HEK293 (cell line): ENCODE measurements around the gene DHRS4L2.
"Not testable (repeated sequence)": the region's sequence is repeated elsewhere in the genome, so short reads cannot be mapped to it uniquely, and the experiment has no call there.

Experiments
- CTCF ChIA-PET: fragments of 350-600 bp; formaldehyde crosslinking; extraction: SDS; loops from one replicate; lab custom pipeline; 2021; ENCODE audit warnings: antibody characterized with exemption; lab: Yijun Ruan, JAX
- POLR2A ChIA-PET: fragments of 300-600 bp; formaldehyde crosslinking; extraction: SDS; loops from one replicate; lab custom pipeline; 2020; ENCODE audit warnings: antibody characterized with exemption, inconsistent platforms; lab: Yijun Ruan, JAX
- H3K27ac ChIP-seq: fragments of 200-500 bp; sonication (Bioruptor generic); 2 replicates; pipeline ENCODE4 v1.5.1; 2014; ENCODE audit warnings: low read depth, low read length, control low read depth, inconsistent platforms; ENCODE audit errors: extremely low read depth
- H3K36me3 ChIP-seq, 2 experiments: fragments of 200-500 bp in 1 of 2; sonication (Bioruptor generic) in 1 of 2; 1 replicate in 1 of 2; 2 replicates in 1 of 2; pipeline ENCODE4 v1.5.1; 2014 to 2017; ENCODE audit warnings: inconsistent platforms in 2 of 2, low read length in 2 of 2; ENCODE audit not compliant: control insufficient read depth in 2 of 2, insufficient read depth in 1 of 2
- H3K4me1 ChIP-seq: fragments of 200-500 bp; sonication (Bioruptor generic); 2 replicates; pipeline ENCODE4 v1.5.1; 2014; ENCODE audit warnings: mild to moderate bottlenecking, low read length, inconsistent platforms; ENCODE audit not compliant: control insufficient read depth, insufficient read depth
- H3K4me3 ChIP-seq: 2 replicates; pipeline ENCODE4 v1.5.1; 2011; ENCODE audit warnings: low read depth, mild to moderate bottlenecking, control low read depth, low read length, moderate library complexity
- H3K9me3 ChIP-seq: fragments of 200-500 bp; sonication (Bioruptor generic); 2 replicates; pipeline ENCODE4 v1.5.1; 2014; ENCODE audit warnings: low read depth, low read length, inconsistent platforms; ENCODE audit not compliant: control insufficient read depth, insufficient read depth
- TRIM28 ChIP-seq: IDR thresholded peaks from 2 replicates; pipeline ENCODE4 v1.6.1; 2011; ENCODE audit warnings: low read length, control low read depth, borderline replicate concordance
- ZBTB11 ChIP-seq: fragments of 450-650 bp; formaldehyde crosslinking; conservative IDR thresholded peaks from 2 replicates; pipeline ENCODE4 v1.5.1; 2016; ENCODE audit warnings: low read depth, missing biosample characterization, missing genetic modification characterization
- ZBTB21 ChIP-seq: fragments of 450-650 bp; formaldehyde crosslinking; IDR thresholded peaks from 2 replicates; pipeline ENCODE4 v1.5.1; 2017; ENCODE audit warnings: missing biosample characterization, missing genetic modification characterization
- ZBTB8A ChIP-seq: fragments of 450-650 bp; formaldehyde crosslinking; IDR thresholded peaks from 2 replicates; pipeline ENCODE4 v1.5.1; 2016; ENCODE audit warnings: missing biosample characterization, missing genetic modification characterization
- ZFHX2 ChIP-seq: fragments of 450-650 bp; formaldehyde crosslinking; conservative IDR thresholded peaks from 2 replicates; pipeline ENCODE4 v1.5.1; 2016; ENCODE audit warnings: missing biosample characterization, missing genetic modification characterization
- ZFP37 ChIP-seq: fragments of 450-650 bp; formaldehyde crosslinking; IDR thresholded peaks from 2 replicates; pipeline ENCODE4 v1.5.1; 2016; ENCODE audit warnings: missing biosample characterization, missing genetic modification characterization
- ZNF138 ChIP-seq: fragments of 450-650 bp; formaldehyde crosslinking; IDR thresholded peaks from 2 replicates; pipeline ENCODE4 v1.5.1; 2016; ENCODE audit warnings: missing biosample characterization, missing genetic modification characterization, borderline replicate concordance
- ZNF140 ChIP-seq: fragments of 450-650 bp; formaldehyde crosslinking; IDR thresholded peaks from 2 replicates; pipeline ENCODE4 v1.5.1; 2016; ENCODE audit warnings: missing biosample characterization, missing genetic modification characterization
- ZNF175 ChIP-seq: fragments of 450-650 bp; formaldehyde crosslinking; IDR thresholded peaks from 2 replicates; pipeline ENCODE4 v1.5.1; 2016; ENCODE audit warnings: missing biosample characterization, missing genetic modification characterization
- ZNF202 ChIP-seq: fragments of 450-650 bp; formaldehyde crosslinking; IDR thresholded peaks from 2 replicates; pipeline ENCODE4 v1.5.1; 2016; ENCODE audit warnings: missing biosample characterization, missing genetic modification characterization, borderline replicate concordance
- ZNF404 ChIP-seq: fragments of 450-650 bp; formaldehyde crosslinking; IDR thresholded peaks from 2 replicates; pipeline ENCODE4 v1.5.1; 2017; ENCODE audit warnings: missing biosample characterization, missing genetic modification characterization
- ZNF423 ChIP-seq: fragments of 450-650 bp; formaldehyde crosslinking; IDR thresholded peaks from 2 replicates; pipeline ENCODE4 v1.5.1; 2016; ENCODE audit warnings: missing biosample characterization, missing genetic modification characterization
- ZNF426 ChIP-seq: fragments of 450-650 bp; formaldehyde crosslinking; IDR thresholded peaks from 2 replicates; pipeline ENCODE4 v1.5.1; 2017; ENCODE audit warnings: missing biosample characterization, missing genetic modification characterization, mild to moderate bottlenecking, inconsistent platforms, moderate library complexity
- ZNF510 ChIP-seq: fragments of 450-650 bp; formaldehyde crosslinking; IDR thresholded peaks from 2 replicates; pipeline ENCODE4 v1.5.1; 2018; ENCODE audit warnings: mild to moderate bottlenecking, missing genetic modification characterization, missing biosample characterization; ENCODE audit not compliant: insufficient replicate concordance
- ZNF518A ChIP-seq: fragments of 450-650 bp; formaldehyde crosslinking; conservative IDR thresholded peaks from 2 replicates; pipeline ENCODE4 v1.5.1; 2016; ENCODE audit warnings: low read depth, missing biosample characterization, missing genetic modification characterization
- ZNF555 ChIP-seq: fragments of 450-650 bp; formaldehyde crosslinking; conservative IDR thresholded peaks from 2 replicates; pipeline ENCODE4 v1.5.1; 2017; ENCODE audit warnings: missing biosample characterization, mild to moderate bottlenecking, missing genetic modification characterization, inconsistent platforms
- ZNF560 ChIP-seq: fragments of 450-650 bp; formaldehyde crosslinking; IDR thresholded peaks from 2 replicates; pipeline ENCODE4 v1.5.1; 2017; ENCODE audit warnings: missing biosample characterization, missing genetic modification characterization, borderline replicate concordance
- ZNF561 ChIP-seq: fragments of 450-650 bp; IDR thresholded peaks from 2 replicates; pipeline ENCODE4 v1.5.1; 2018; ENCODE audit warnings: missing biosample characterization, missing genetic modification characterization, borderline replicate concordance
- ZNF600 ChIP-seq: fragments of 450-650 bp; formaldehyde crosslinking; IDR thresholded peaks from 2 replicates; pipeline ENCODE4 v1.5.1; 2016; ENCODE audit warnings: missing biosample characterization, missing genetic modification characterization
- ZNF639 ChIP-seq: fragments of 450-650 bp; formaldehyde crosslinking; IDR thresholded peaks from 2 replicates; pipeline ENCODE4 v1.5.1; 2016; ENCODE audit warnings: missing biosample characterization, missing genetic modification characterization
- ZSCAN30 ChIP-seq: fragments of 450-650 bp; IDR thresholded peaks from 2 replicates; pipeline ENCODE4 v1.5.1; 2018; ENCODE audit warnings: missing biosample characterization, mild to moderate bottlenecking, missing genetic modification characterization, moderate library complexity

The DHRS4L2 gene

GRCh38 chr14:23950411-23951135 is 38.2 kb upstream of the DHRS4L2 start:
- TF ChIP-seq ZFHX2 (tag by site-specific recombination) (no peak), TRIM28 (no peak), ZNF600 (tag by site-specific recombination) (no peak), ZSCAN30 (tag by site-specific recombination) (no peak), ZFP37 (tag by site-specific recombination) (no peak), ZNF175 (tag by site-specific recombination) (no peak), ZNF561 (tag by site-specific recombination) (no peak), ZNF423 (tag by site-specific recombination) (no peak)

GRCh38 chr14:23951136-23951466 is 37.6 kb upstream of the DHRS4L2 start:
- CTCF ChIA-PET: interaction anchor here (3.8 kb wide), 1 partner anchor 9 kb away, joined by 13 read pairs; no protein-coding TSS in a partner anchor
- H3K36me3 ChIP-seq, POLR2A ChIA-PET, H3K9me3 ChIP-seq, H3K4me1 ChIP-seq, H3K27ac ChIP-seq, H3K4me3 ChIP-seq: not testable (repeated sequence)
- TF ChIP-seq ZNF426 (peak; percentile 77), ZNF555 (peak; percentile 72), ZNF639 (tag by site-specific recombination) (0 out of 2 replicates have a peak, but pooled peaks have one; percentile 24), ZBTB11 (tag by site-specific recombination) (peak; percentile 64), ZNF518A (tag by site-specific recombination) (peak; percentile 85), ZBTB8A (tag by site-specific recombination) (peak; percentile 61; the same call in 1 of the 2 replicates), ZNF560 (tag by site-specific recombination) (peak; percentile 82; the same call in 1 of the 2 replicates), ZNF510 (tag by site-specific recombination) (peak; percentile 29), ZBTB21 (tag by site-specific recombination) (0 out of 2 replicates have a peak, but pooled peaks have one; percentile 23), ZNF202 (tag by site-specific recombination) (0 out of 2 replicates have a peak, but pooled peaks have one; percentile 28), ZNF404 (0 out of 2 replicates have a peak, but pooled peaks have one; percentile 41), ZNF140 (tag by site-specific recombination) (peak; percentile 35; the same call in 1 of the 2 replicates), ZNF138 (tag by site-specific recombination) (0 out of 2 replicates have a peak, but pooled peaks have one; percentile 37)

More at GRCh38 chr14:23950411-23951135, 38.2 kb upstream of the DHRS4L2 start:
- Histone ChIP-seq H3K27ac (no peak overlapping the region), H3K36me3 (peaks cover 0 to 2% of the 10 kb centered on the region in 2 experiments; a peak in 1 of 3 replicates), H3K9me3 (no peaks in the 10 kb centered on the region), H3K4me1 (no peaks in the 10 kb centered on the region), H3K4me3 (no peak overlapping the region)
- POLR2A ChIA-PET: no interaction called here
- CTCF ChIA-PET: interaction anchor here (3.8 kb wide), 1 partner anchor 9 kb away, joined by 13 read pairs; no protein-coding TSS in a partner anchor
